Iris pigment epithelial cell (primary cell): Measurements from ENCODE around the gene NEDD9.

Source experiments
- DNase-seq: peaks from one replicate; pipeline ENCODE4 v3.0.0-alpha.2; 2011; ENCODE audit warnings: low read depth

The NEDD9 gene

GRCh38 chr6:11233673-11234573 is 1.5 kb upstream of the NEDD9 start:
- DNase-seq = no peak

GRCh38 chr6:11232770-11233626 is 530 bp upstream of the NEDD9 start:
- no peak for DNase-seq

- DNase-seq = peak; percentile 47
Measured at GRCh38 chr6:11231564-11232192, 790 bp downstream of the NEDD9 start.

- no peak for DNase-seq
Measured at GRCh38 chr6:11231108-11231463, 1.4 kb downstream of the NEDD9 start.

- no peak for DNase-seq
Measured at GRCh38 chr6:11230158-11231107, 2.0 kb downstream of the NEDD9 start.

GRCh38 chr6:11229655-11230046 is 2.8 kb downstream of the NEDD9 start:
- DNase-seq = peak; percentile 47

- DNase-seq = no peak
Measured at GRCh38 chr6:11228935-11229654, 3.4 kb downstream of the NEDD9 start.

GRCh38 chr6:11227698-11228097 is 4.8 kb downstream of the NEDD9 start:
- DNase-seq = no peak

GRCh38 chr6:11226005-11226404 is 6.5 kb downstream of the NEDD9 start:
- DNase-seq = no peak

GRCh38 chr6:11224966-11225463 is 7.5 kb downstream of the NEDD9 start:
- no peak for DNase-seq

- DNase-seq = peak; percentile 73
Measured at GRCh38 chr6:11224252-11224965, 8.1 kb downstream of the NEDD9 start.

- no peak for DNase-seq
Measured at GRCh38 chr6:11223286-11223864, 9.1 kb downstream of the NEDD9 start.

GRCh38 chr6:11222385-11223277 is 9.8 kb downstream of the NEDD9 start:
- DNase-seq = no peak

GRCh38 chr6:11221623-11222384 is 10.7 kb downstream of the NEDD9 start:
- DNase-seq = no peak

GRCh38 chr6:11219400-11219834 is 13.1 kb downstream of the NEDD9 start:
- no peak for DNase-seq

- DNase-seq = no peak
Measured at GRCh38 chr6:11218538-11219399, 13.7 kb downstream of the NEDD9 start.

GRCh38 chr6:11218102-11218442 is 14.4 kb downstream of the NEDD9 start:
- DNase-seq = no peak
